ENCODE data around the gene GNAO1. TPM values are rescaled to one million over a fixed set of nuclear protein-coding genes. Genes with fewer than 3 reads are reported as not detected.

The GNAO1 gene
- polyA plus RNA-seq, 1 of the 3 experiments (the other 2 are of a cell fraction) = 0.30 TPM

- Histone ChIP-seq H4K20me1 (ENCODE audit: insufficient read depth) (no peaks in the 10 kb centered on the region), H3K4me3 (ENCODE audit: low read depth in 2 of 2, low read length in 1 of 2) (no peak overlapping the region), H3K9ac (no peak overlapping the region), H3K4me1 (ENCODE audit: control insufficient read depth in 1 of 2, insufficient read depth in 2 of 2, low read depth in 1 of 2, low read length in 1 of 2) (peaks cover 0 to 28% of the 10 kb centered on the region in 2 experiments; a peak in 1 of 4 replicates), H3K27me3 (ENCODE audit: insufficient read depth) (no peaks in the 10 kb centered on the region), H3F3A (replicated peaks; ENCODE audit: insufficient read depth) (no peaks in the 10 kb centered on the region), H3K9me2 (no peaks in the 10 kb centered on the region), H3K4me2 (no peak overlapping the region), H2AFZ (ENCODE audit: low read depth) (no peak overlapping the region), H3K27ac (ENCODE audit: low read depth in 2 of 2, low read length in 1 of 2) (no peak overlapping the region), H3K9me3 (no peaks in the 10 kb centered on the region), H3K79me2 (ENCODE audit: insufficient read depth) (no peaks in the 10 kb centered on the region), H3K36me3 (replicated peaks in 1 of 2; ENCODE audit: control insufficient read depth in 1 of 2, insufficient read depth in 2 of 2, low read length in 1 of 2) (no peaks in the 10 kb centered on the region)
- TF ChIP-seq GABPA (IDR thresholded peaks at IDR 0.05; ENCODE audit: low read depth) (no peak), SMC3 (IDR thresholded peaks at IDR 0.05; ENCODE audit: low read depth, low read length) (no peak), TCF12 (IDR thresholded peaks at IDR 0.05) (no peak), IRF3 (IDR thresholded peaks at IDR 0.05; ENCODE audit: low read depth, low read length) (no peak), CHD2 (IDR thresholded peaks at IDR 0.05; ENCODE audit: low read length, partially characterized antibody) (no peak), EZH2phosphoT487 (IDR thresholded peaks at IDR 0.05; ENCODE audit: borderline replicate concordance, low read depth) (no peak), YY1 (IDR thresholded peaks at IDR 0.05; ENCODE audit: low read depth) (no peak)
- POLR2A ChIA-PET = no interaction called here
- CTCF ChIA-PET = interaction anchor here (1.0 kb wide), 1 partner anchor 12 kb away, joined by 3 read pairs; no protein-coding TSS in a partner anchor
- no peak for DNase-seq
- WGBS (ENCODE audit: low lambda C conversion rate) = 69% methylated on average over 4 of the region's 4 CpGs
Measured at GRCh38 chr16:56228476-56228875, 37.2 kb downstream of the GNAO1 start.

GRCh38 chr16:56233795-56234566, 42.7 kb downstream of the GNAO1 start:
- no peak for TF ChIP-seq FOSL2 (IDR thresholded peaks at IDR 0.05; ENCODE audit: borderline replicate concordance, low read depth)
- no peak for TF ChIP-seq EZH2phosphoT487 (IDR thresholded peaks at IDR 0.05; ENCODE audit: borderline replicate concordance, low read depth)
- TF ChIP-seq USF1 (IDR thresholded peaks at IDR 0.05; ENCODE audit: borderline replicate concordance, low read depth) = no peak
- no peak for TF ChIP-seq RFX5 (IDR thresholded peaks at IDR 0.05; ENCODE audit: low read length)
- TF ChIP-seq YY1 (IDR thresholded peaks at IDR 0.05; ENCODE audit: low read depth) = no peak
- TF ChIP-seq POLR2AphosphoS5 (IDR thresholded peaks at IDR 0.05; ENCODE audit: low read depth, low read length) = no peak
- TF ChIP-seq RXRA (IDR thresholded peaks at IDR 0.05; ENCODE audit: borderline replicate concordance, low read depth) = no peak
- TF ChIP-seq FOXM1 (IDR thresholded peaks at IDR 0.05; ENCODE audit: low read depth) = no peak
- CTCF ChIA-PET = interaction anchor here (0.6 to 2.5 kb wide), 6 partner anchors 9 to 124 kb away, joined by 3 to 9 read pairs (median 4); no protein-coding TSS in a partner anchor
- no peak for DNase-seq
- H3K4me3 ChIP-seq (ENCODE audit: low read depth in 2 of 2, low read length in 1 of 2) = no peak overlapping the region
- no peak overlapping the region for H3K27ac ChIP-seq (ENCODE audit: low read depth in 2 of 2, low read length in 1 of 2)
- 24% methylated on average over 2 of the region's 2 CpGs for WGBS (ENCODE audit: low lambda C conversion rate)
- H3K9ac ChIP-seq = no peak overlapping the region
- H4K20me1 ChIP-seq (ENCODE audit: insufficient read depth) = no peaks in the 10 kb centered on the region
- H3K79me2 ChIP-seq (ENCODE audit: insufficient read depth) = no peaks in the 10 kb centered on the region
- POLR2A ChIA-PET = no interaction called here
- H3K9me2 ChIP-seq = no peaks in the 10 kb centered on the region
- no peaks in the 10 kb centered on the region for H3K27me3 ChIP-seq (ENCODE audit: insufficient read depth)
- no peaks in the 10 kb centered on the region for H3F3A ChIP-seq (replicated peaks; ENCODE audit: insufficient read depth)
- H3K4me1 ChIP-seq (ENCODE audit: control insufficient read depth in 1 of 2, insufficient read depth in 2 of 2, low read depth in 1 of 2, low read length in 1 of 2) = peaks cover 0 to 31% of the 10 kb centered on the region in 2 experiments; a peak in 1 of 4 replicates
- no peaks in the 10 kb centered on the region for H3K36me3 ChIP-seq (replicated peaks in 1 of 2; ENCODE audit: control insufficient read depth in 1 of 2, insufficient read depth in 2 of 2, low read length in 1 of 2)
- H3K9me3 ChIP-seq = no peaks in the 10 kb centered on the region
- H3K4me2 ChIP-seq = no peak overlapping the region
- H2AFZ ChIP-seq (ENCODE audit: low read depth) = no peak overlapping the region
